ENCODE data around the gene NHERF2. TPM values are rescaled to one million over a fixed set of nuclear protein-coding genes. Genes with fewer than 3 reads are reported as not detected.

Gene NHERF2
- total and polyA plus RNA-seq, 2 of the 4 experiments (the other 2 are of a cell fraction) = 18.6 to 77.8 TPM

DNA sequence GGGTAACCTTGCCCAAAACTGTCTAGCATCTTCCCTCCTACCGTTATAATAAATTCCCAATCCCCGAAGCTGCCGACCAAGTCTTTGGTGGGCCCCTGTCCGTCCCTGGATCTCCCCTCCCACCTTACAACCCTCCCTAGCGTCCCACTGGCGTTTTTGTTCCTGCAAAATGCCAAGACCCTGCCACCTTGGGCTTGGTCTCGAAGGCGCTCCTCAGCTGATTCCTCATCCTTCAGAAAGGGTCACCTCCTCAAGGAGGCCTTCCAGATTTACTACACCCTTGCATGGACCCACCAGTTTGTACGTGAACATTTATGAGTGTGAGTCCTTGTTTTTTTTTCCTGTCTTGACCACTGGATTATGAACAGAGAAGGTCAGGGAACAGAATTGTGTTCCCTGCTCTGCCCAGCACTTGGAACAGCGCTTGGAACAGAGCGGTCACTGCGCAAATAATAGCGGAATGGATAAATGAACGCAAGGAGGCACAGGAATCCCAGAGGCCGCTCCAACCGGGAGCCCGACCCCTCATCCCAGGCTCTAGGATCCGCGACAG is 43.6 kb upstream of the NHERF2 start:
- intact Hi-C loops (cut with micrococcal nuclease) = no loop called here
- in situ Hi-C loops (cut with MboI; ENCODE audit: low sequenced_read_pairs) = no loop called here
- Histone ChIP-seq H3K9me1 (ENCODE audit: insufficient read depth, low read length) (peaks cover 9% of the 10 kb centered on the region), H4K91ac (ENCODE audit: insufficient read depth, low read depth, low read length) (no peak overlapping the region; the same call in 1 of the 2 replicates), H2BK20ac (ENCODE audit: low read depth, low read length) (no peak overlapping the region), H3K4me1 (ENCODE audit: control insufficient read depth, insufficient read depth, low read length) (peaks cover 8% of the 10 kb centered on the region), H3K56ac (ENCODE audit: extremely low read depth, insufficient read depth, low read length) (no peak overlapping the region), H3K14ac (replicated peaks; ENCODE audit: low read depth, low read length) (no peak overlapping the region), H2BK15ac (ENCODE audit: low read depth, low read length) (no peak overlapping the region), H3K36me3 (ENCODE audit: control insufficient read depth, insufficient read depth, low read length) (peaks cover 25% of the 10 kb centered on the region), H2AFZ (replicated peaks; ENCODE audit: low read length, poor library complexity) (peak overlapping the region; percentile 94), H2AK9ac (replicated peaks; ENCODE audit: low read depth, low read length, poor library complexity) (no peak overlapping the region), H2AK5ac (ENCODE audit: low read depth, low read length) (peak overlapping the region; percentile 34), H3K4me3 (ENCODE audit: insufficient read depth, low read depth, low read length) (peak overlapping the region; percentile 76), H2BK120ac (ENCODE audit: low read depth, low read length) (no peak overlapping the region), H3K27me3 (ENCODE audit: control insufficient read depth, insufficient read depth, low read length) (peaks cover 31% of the 10 kb centered on the region; the same call in 1 of the 2 replicates), H3K4ac (ENCODE audit: low read depth, low read length) (no peak overlapping the region), H3K27ac (ENCODE audit: insufficient read depth, low read length) (no peak overlapping the region), H3K9ac (ENCODE audit: low read depth, low read length) (no peak overlapping the region), H3K4me2 (ENCODE audit: low read depth, low read length) (peak overlapping the region; percentile 92), H4K8ac (ENCODE audit: low read depth in 2 of 2, low read length in 2 of 2) (no peak overlapping the region), H3K79me1 (ENCODE audit: low read depth in 1 of 2, low read length in 2 of 2) (peaks cover 21 to 29% of the 10 kb centered on the region in 2 experiments), H4K20me1 (ENCODE audit: insufficient read depth, low read length) (no peaks in the 10 kb centered on the region; the same call in none of the 2 replicates), H3K9me3 (ENCODE audit: control insufficient read depth, insufficient read depth, low read length) (no peaks in the 10 kb centered on the region), H3K23ac (ENCODE audit: low read depth, low read length) (peak overlapping the region; percentile 79), H2BK5ac (ENCODE audit: low read depth, low read length, poor library complexity, severe bottlenecking) (no peak overlapping the region), H3K18ac (ENCODE audit: low read depth, low read length) (no peak overlapping the region), H4K5ac (ENCODE audit: low read depth, low read length) (no peak overlapping the region)
- TF ChIP-seq CEBPB (IDR thresholded peaks at IDR 0.05; ENCODE audit: low read depth, low read length) (no peak), FOS (IDR thresholded peaks at IDR 0.05; ENCODE audit: low read depth, low read length) (no peak), RCOR1 (IDR thresholded peaks at IDR 0.05; ENCODE audit: insufficient replicate concordance, low read length) (no peak), MAZ (IDR thresholded peaks at IDR 0.05; ENCODE audit: borderline replicate concordance, low read depth, low read length) (no peak), NFE2L2 (IDR thresholded peaks at IDR 0.05; ENCODE audit: low read depth, low read length) (no peak), RFX5 (IDR thresholded peaks at IDR 0.05; ENCODE audit: low read depth, low read length) (no peak), MXI1 (IDR thresholded peaks at IDR 0.05; ENCODE audit: borderline replicate concordance, low read depth, low read length) (no peak), BHLHE40 (IDR thresholded peaks at IDR 0.05; ENCODE audit: low read depth, low read length) (no peak)
- TF ChIP-seq, protein P1, sequence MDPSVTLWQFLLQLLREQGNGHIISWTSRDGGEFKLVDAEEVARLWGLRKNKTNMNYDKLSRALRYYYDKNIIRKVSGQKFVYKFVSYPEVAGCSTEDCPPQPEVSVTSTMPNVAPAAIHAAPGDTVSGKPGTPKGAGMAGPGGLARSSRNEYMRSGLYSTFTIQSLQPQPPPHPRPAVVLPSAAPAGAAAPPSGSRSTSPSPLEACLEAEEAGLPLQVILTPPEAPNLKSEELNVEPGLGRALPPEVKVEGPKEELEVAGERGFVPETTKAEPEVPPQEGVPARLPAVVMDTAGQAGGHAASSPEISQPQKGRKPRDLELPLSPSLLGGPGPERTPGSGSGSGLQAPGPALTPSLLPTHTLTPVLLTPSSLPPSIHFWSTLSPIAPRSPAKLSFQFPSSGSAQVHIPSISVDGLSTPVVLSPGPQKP (IDR thresholded peaks at IDR 0.05; ENCODE audit: borderline replicate concordance, low read depth, low read length) = no peak
- TF ChIP-seq, protein P2, sequence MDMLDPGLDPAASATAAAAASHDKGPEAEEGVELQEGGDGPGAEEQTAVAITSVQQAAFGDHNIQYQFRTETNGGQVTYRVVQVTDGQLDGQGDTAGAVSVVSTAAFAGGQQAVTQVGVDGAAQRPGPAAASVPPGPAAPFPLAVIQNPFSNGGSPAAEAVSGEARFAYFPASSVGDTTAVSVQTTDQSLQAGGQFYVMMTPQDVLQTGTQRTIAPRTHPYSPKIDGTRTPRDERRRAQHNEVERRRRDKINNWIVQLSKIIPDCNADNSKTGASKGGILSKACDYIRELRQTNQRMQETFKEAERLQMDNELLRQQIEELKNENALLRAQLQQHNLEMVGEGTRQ (IDR thresholded peaks at IDR 0.05; ENCODE audit: low read depth, low read length) = no peak
- no TSS peak for BruUV-seq (replicated peaks)
- ATAC-seq (ENCODE audit: low read depth) (no peak), DNase-seq (no peak)
- dilution Hi-C loops (cut with HindIII; ENCODE audit: low sequenced_read_pairs, unreplicated experiment) = no loop called here
- WGBS, 2 experiments (ENCODE audit: extremely low coverage in 2 of 2, insufficient read length in 1 of 2) = 25% methylated on average over 9 of the region's 19 CpGs; no CpG with 5 or more reads in 1 of the 2 experiments
- CTCF ChIA-PET = interaction anchor here (0.7 kb wide), 1 partner anchor 173 kb away, joined by 5 read pairs; no protein-coding TSS in a partner anchor
- POLR2A ChIA-PET (ENCODE audit: unreplicated experiment) = no interaction called here
